HL-60 (cell line): ENCODE measurements around the gene IRF7.
"Not testable (repeated sequence)": the region's sequence is repeated elsewhere in the genome, so short reads cannot be mapped to it uniquely, and the experiment has no call there.

Source experiments
- DNase-seq, 2 experiments: peaks; one replicate each; pipeline ENCODE4 v3.0.0-alpha.2; 2010 to 2020; ENCODE audit warnings: low read depth in 1 of 2, low spot score in 1 of 2
- H3K27ac ChIP-seq: fragments of 250-450 bp; sonication (Bioruptor Pico); replicated peaks from 2 replicates; pipeline ENCODE4 v1.5.1; 2020; ENCODE audit warnings: mild to moderate bottlenecking, moderate library complexity
- H3K27me3 ChIP-seq: fragments of 250-450 bp; sonication (Bioruptor Pico); 2 replicates; pipeline ENCODE4 v1.5.1; 2021; ENCODE audit warnings: mild to moderate bottlenecking, moderate library complexity; ENCODE audit not compliant: insufficient read depth, poor library complexity, severe bottlenecking
- H3K4me3 ChIP-seq: replicated peaks from 2 replicates; pipeline ENCODE4 v1.5.1; 2011; ENCODE audit warnings: mild to moderate bottlenecking, control low read depth, low read length; ENCODE audit not compliant: insufficient read depth
- CTCF ChIP-seq: IDR thresholded peaks from one replicate; pipeline ENCODE4 v1.5.1; 2011; ENCODE audit warnings: low read length, control low read depth, inconsistent platforms; ENCODE audit not compliant: insufficient read depth
- GABPA ChIP-seq: IDR thresholded peaks from 2 replicates; pipeline ENCODE4 v1.6.1; 2012; ENCODE audit warnings: low read depth
- POLR2AphosphoS5 ChIP-seq: IDR thresholded peaks from 2 replicates; pipeline ENCODE4 v1.6.1; 2012; ENCODE audit warnings: low read depth
- SPI1 ChIP-seq: IDR thresholded peaks from 2 replicates; pipeline ENCODE4 v1.6.1; 2012; ENCODE audit warnings: low read depth, mild to moderate bottlenecking, borderline replicate concordance
- TF ChIP-seq, protein P1 (sequence below): IDR thresholded peaks from 2 replicates; pipeline ENCODE4 v1.6.1; 2012; ENCODE audit warnings: low read depth; ENCODE audit not compliant: insufficient replicate concordance

Gene IRF7

GRCh38 chr11:575313-575995 is 40.3 kb downstream of the IRF7 start:
- DNase-seq, result peak in 1 of 2 experiments; percentile 41
- Histone ChIP-seq H3K4me3 (peak overlapping the region; percentile 51), H3K27me3 (peaks cover 4% of the 10 kb centered on the region), H3K27ac (no peak overlapping the region)
- TF ChIP-seq SPI1, result no peak
- TF ChIP-seq POLR2AphosphoS5, result no peak
- TF ChIP-seq, protein P1, sequence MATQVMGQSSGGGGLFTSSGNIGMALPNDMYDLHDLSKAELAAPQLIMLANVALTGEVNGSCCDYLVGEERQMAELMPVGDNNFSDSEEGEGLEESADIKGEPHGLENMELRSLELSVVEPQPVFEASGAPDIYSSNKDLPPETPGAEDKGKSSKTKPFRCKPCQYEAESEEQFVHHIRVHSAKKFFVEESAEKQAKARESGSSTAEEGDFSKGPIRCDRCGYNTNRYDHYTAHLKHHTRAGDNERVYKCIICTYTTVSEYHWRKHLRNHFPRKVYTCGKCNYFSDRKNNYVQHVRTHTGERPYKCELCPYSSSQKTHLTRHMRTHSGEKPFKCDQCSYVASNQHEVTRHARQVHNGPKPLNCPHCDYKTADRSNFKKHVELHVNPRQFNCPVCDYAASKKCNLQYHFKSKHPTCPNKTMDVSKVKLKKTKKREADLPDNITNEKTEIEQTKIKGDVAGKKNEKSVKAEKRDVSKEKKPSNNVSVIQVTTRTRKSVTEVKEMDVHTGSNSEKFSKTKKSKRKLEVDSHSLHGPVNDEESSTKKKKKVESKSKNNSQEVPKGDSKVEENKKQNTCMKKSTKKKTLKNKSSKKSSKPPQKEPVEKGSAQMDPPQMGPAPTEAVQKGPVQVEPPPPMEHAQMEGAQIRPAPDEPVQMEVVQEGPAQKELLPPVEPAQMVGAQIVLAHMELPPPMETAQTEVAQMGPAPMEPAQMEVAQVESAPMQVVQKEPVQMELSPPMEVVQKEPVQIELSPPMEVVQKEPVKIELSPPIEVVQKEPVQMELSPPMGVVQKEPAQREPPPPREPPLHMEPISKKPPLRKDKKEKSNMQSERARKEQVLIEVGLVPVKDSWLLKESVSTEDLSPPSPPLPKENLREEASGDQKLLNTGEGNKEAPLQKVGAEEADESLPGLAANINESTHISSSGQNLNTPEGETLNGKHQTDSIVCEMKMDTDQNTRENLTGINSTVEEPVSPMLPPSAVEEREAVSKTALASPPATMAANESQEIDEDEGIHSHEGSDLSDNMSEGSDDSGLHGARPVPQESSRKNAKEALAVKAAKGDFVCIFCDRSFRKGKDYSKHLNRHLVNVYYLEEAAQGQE, result no peak
- no peak for TF ChIP-seq GABPA
- TF ChIP-seq CTCF, result no peak

- TF ChIP-seq, protein P1, result no peak
- no peak for TF ChIP-seq CTCF
- no peak for TF ChIP-seq POLR2AphosphoS5
- no peak for TF ChIP-seq GABPA
- TF ChIP-seq SPI1, result no peak
- H3K27ac ChIP-seq, result no peak overlapping the region
- H3K4me3 ChIP-seq, result peak overlapping the region; percentile 51
- peaks cover 5% of the 10 kb centered on the region for H3K27me3 ChIP-seq
- no peak for DNase-seq
These were observed 41.0 kb downstream of the IRF7 start for GRCh38 chr11:574632-575312.

DNA sequence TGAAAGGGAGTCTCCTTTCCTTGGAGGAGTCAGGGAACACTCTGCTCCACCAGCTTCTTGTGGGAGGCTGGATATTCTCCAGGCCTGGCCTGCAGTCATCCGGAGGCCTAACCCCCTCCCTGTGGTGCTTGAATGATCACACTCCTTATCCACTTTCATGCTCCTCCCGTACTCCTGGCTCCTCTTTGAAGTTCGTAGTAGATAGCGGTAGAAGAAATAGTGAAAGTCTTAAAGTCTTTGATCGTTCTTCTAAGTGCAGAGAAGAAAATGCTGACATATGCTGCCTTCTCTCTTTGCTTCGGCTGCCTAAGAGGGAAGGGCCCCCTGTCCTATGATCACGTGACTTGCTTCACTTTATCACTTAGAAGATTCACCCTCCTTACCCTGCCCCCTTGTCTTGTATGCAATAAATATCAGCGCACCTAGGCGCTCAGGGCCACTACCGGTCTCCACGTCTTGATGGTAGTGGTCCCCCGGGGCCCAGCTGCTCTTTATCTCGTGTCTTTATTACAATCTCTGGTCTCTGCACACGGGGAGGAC is 41.6 kb downstream of the IRF7 start:
- not testable (repeated sequence) for H3K4me3 ChIP-seq, DNase-seq, H3K27ac ChIP-seq
- H3K27me3 ChIP-seq, result peaks cover 11% of the 10 kb centered on the region

- H3K27me3 ChIP-seq, result peaks cover 12% of the 10 kb centered on the region
- no peak overlapping the region for H3K27ac ChIP-seq
- no peak for DNase-seq
- no peak for TF ChIP-seq POLR2AphosphoS5
- no peak for TF ChIP-seq SPI1
- TF ChIP-seq, protein P1, result no peak
- no peak for TF ChIP-seq CTCF
- TF ChIP-seq GABPA, result no peak
- H3K4me3 ChIP-seq, result no peak overlapping the region
These were observed 42.5 kb downstream of the IRF7 start for GRCh38 chr11:573146-573759.
